SK-N-SH treated with all-trans-retinoic acid at 6 μM for 48 hours (cell line): ENCODE data around the gene RAB8B.

Source experiments
- ATAC-seq: fragments of 200-7000 bp; cut with Tn5 transposase; 3 replicates; pipeline ENCODE4 v1.9.1; 2020; ENCODE audit warnings: mild to moderate bottlenecking, moderate library complexity
- ARNTL ChIP-seq: fragments of 450-650 bp; formaldehyde crosslinking; IDR thresholded peaks from 2 replicates; pipeline ENCODE4 v1.5.0; 2020; ENCODE audit warnings: low read depth, mild to moderate bottlenecking, moderate library complexity, borderline replicate concordance
- CSDC2 ChIP-seq: fragments of 250-450 bp; sonication (Bioruptor Pico); IDR thresholded peaks from 2 replicates; pipeline ENCODE4 v1.5.0; 2020; ENCODE audit warnings: mild to moderate bottlenecking, moderate library complexity
- CSRNP3 ChIP-seq: fragments of 250-450 bp; sonication (Bioruptor Pico); IDR thresholded peaks from 2 replicates; pipeline ENCODE4 v1.5.1; 2021; ENCODE audit warnings: mild to moderate bottlenecking, moderate library complexity
- ESRRG ChIP-seq: fragments of 250-450 bp; sonication (Bioruptor Pico); IDR thresholded peaks from 2 replicates; pipeline ENCODE4 v1.6.1; 2021; ENCODE audit warnings: mild to moderate bottlenecking
- GLIS3 ChIP-seq: fragments of 250-450 bp; sonication (Bioruptor Pico); IDR thresholded peaks from 2 replicates; pipeline ENCODE4 v1.5.0; 2020; ENCODE audit warnings: mild to moderate bottlenecking, moderate library complexity
- ISL1 ChIP-seq: fragments of 250-450 bp; sonication (Bioruptor Pico); IDR thresholded peaks from 2 replicates; pipeline ENCODE4 v2.1.2; 2022; ENCODE audit warnings: mild to moderate bottlenecking, moderate library complexity
- OSR1 ChIP-seq: fragments of 250-450 bp; sonication (Bioruptor Pico); IDR thresholded peaks from 2 replicates; pipeline ENCODE4 v1.8.0; 2022; ENCODE audit warnings: moderate library complexity, mild to moderate bottlenecking, inconsistent platforms
- PATZ1 ChIP-seq: fragments of 250-450 bp; sonication (Bioruptor Pico); IDR thresholded peaks from 2 replicates; pipeline ENCODE4 v1.8.0; 2020; ENCODE audit warnings: mild to moderate bottlenecking, moderate library complexity, borderline replicate concordance
- RARB ChIP-seq: fragments of 250-450 bp; sonication (Bioruptor Pico); IDR thresholded peaks from 2 replicates; pipeline ENCODE4 v1.8.0; 2021; ENCODE audit warnings: mild to moderate bottlenecking, moderate library complexity
- SNAI2 ChIP-seq: fragments of 250-450 bp; sonication (Bioruptor Pico); IDR thresholded peaks from 2 replicates; pipeline ENCODE4 v1.5.0; 2020; ENCODE audit warnings: mild to moderate bottlenecking, moderate library complexity
- TCF4 ChIP-seq: fragments of 250-450 bp; sonication (Bioruptor Pico); IDR thresholded peaks from 2 replicates; pipeline ENCODE4 v1.8.0; 2021; ENCODE audit warnings: mild to moderate bottlenecking, moderate library complexity, borderline replicate concordance
- TOX ChIP-seq: fragments of 250-450 bp; sonication (Bioruptor Pico); IDR thresholded peaks from 2 replicates; pipeline ENCODE4 v1.8.0; 2021; ENCODE audit warnings: mild to moderate bottlenecking, moderate library complexity, borderline replicate concordance
- ZC3H10 ChIP-seq: fragments of 250-450 bp; sonication (Bioruptor Pico); IDR thresholded peaks from 2 replicates; pipeline ENCODE4 v1.5.1; 2021; ENCODE audit warnings: mild to moderate bottlenecking, moderate library complexity
- ZFP3 ChIP-seq: fragments of 250-450 bp; sonication (Bioruptor Pico); IDR thresholded peaks from 2 replicates; pipeline ENCODE4 v1.5.0; 2020; ENCODE audit warnings: mild to moderate bottlenecking, moderate library complexity
- ZFP30 ChIP-seq: fragments of 450-650 bp; formaldehyde crosslinking; IDR thresholded peaks from 2 replicates; pipeline ENCODE4 v1.5.0; 2022; ENCODE audit warnings: mild to moderate bottlenecking, moderate library complexity
- ZNF565 ChIP-seq: fragments of 450-650 bp; formaldehyde crosslinking; conservative IDR thresholded peaks from 2 replicates; pipeline ENCODE4 v1.5.0; 2020; ENCODE audit warnings: low read depth, mild to moderate bottlenecking, moderate library complexity
- ZNF70 ChIP-seq: fragments of 450-650 bp; formaldehyde crosslinking; IDR thresholded peaks from 2 replicates; pipeline ENCODE4 v1.5.0; 2020; ENCODE audit warnings: mild to moderate bottlenecking, moderate library complexity
- ZNF8 ChIP-seq: fragments of 450-650 bp; formaldehyde crosslinking; IDR thresholded peaks from 2 replicates; pipeline ENCODE4 v1.5.0; 2020; ENCODE audit warnings: mild to moderate bottlenecking, moderate library complexity
- TF ChIP-seq, protein P1 (sequence below): fragments of 250-450 bp; sonication (Bioruptor Pico); IDR thresholded peaks from 2 replicates; pipeline ENCODE4 v1.5.1; 2020; ENCODE audit warnings: low read depth, mild to moderate bottlenecking, moderate library complexity
- TF ChIP-seq, protein P2 (sequence below): fragments of 250-450 bp; sonication (Bioruptor Pico); IDR thresholded peaks from 2 replicates; pipeline ENCODE4 v1.5.0; 2020; ENCODE audit warnings: mild to moderate bottlenecking, moderate library complexity

The RAB8B gene

DNA sequence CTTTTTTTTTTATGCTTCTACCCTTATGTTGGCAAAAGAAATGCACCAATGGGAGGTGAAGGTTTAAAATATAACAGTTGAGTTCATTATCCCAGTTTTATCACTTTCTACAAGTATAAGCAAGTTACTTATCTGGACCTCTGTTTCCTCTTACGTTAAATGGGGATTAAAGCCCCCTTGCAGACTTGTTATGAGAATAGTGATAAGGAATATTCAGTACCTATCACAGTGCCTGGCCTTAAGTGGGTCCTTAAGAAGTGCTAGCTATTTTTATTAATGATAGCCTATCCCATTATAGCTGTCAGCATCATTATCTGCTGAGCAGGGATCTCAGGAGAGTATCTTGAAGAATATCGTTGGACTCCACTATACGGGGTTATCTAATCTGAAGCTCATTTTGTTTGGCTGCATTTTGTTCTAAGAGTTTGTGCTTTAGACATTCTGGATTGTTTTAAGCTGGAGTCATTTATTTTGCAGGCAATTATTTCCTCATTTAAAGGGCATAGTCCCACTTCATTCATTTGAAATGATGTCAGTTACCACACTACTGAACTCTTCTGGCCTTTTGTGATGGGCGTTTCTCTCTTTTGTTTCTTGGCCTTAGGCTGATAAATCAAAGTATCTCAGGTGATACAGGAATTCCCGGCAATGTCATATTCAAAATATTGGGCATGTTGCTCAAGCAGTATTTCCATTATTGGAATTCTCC is 28.8 kb downstream of the RAB8B start:
- no peak for ATAC-seq
- TF ChIP-seq ISL1 (CRISPR knock-in tag): peak; percentile 54
- TF ChIP-seq ZNF70 (CRISPR knock-in tag): no peak

DNA sequence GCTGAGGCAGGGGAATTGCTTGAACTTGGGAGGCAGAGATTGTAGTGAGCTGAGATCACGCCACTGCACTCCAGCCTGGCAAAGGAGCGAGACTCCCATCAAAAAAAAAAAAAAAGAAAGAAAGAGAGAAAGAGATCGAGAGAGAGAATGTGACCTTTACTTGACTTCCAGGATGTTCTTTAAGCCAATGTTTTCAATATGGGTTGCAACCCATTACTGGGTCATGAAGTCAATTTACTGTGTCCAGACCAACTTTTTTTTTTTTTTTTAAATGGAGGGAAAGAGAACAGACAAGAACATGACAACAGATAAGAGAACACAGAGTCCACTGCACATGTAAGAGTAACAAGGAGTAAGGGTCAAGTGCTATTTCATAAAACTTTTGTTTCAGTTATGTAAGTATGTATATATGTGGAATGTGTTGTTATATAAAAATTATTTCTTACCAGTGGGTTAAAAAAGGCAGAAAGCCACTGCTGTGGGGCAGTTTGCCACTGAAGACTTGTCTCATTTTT is 29.8 kb downstream of the RAB8B start:
- TF ChIP-seq ZNF70 (CRISPR knock-in tag) (no peak), PATZ1 (CRISPR knock-in tag) (no peak), ZC3H10 (no peak), TCF4 (CRISPR knock-in tag) (no peak), TOX (CRISPR knock-in tag) (no peak), RARB (CRISPR knock-in tag) (no peak), CSRNP3 (no peak), ZFP3 (CRISPR knock-in tag) (no peak), ZNF8 (CRISPR knock-in tag) (no peak), SNAI2 (CRISPR knock-in tag) (no peak), ZFP30 (no peak), CSDC2 (CRISPR knock-in tag) (no peak), ESRRG (no peak), ISL1 (CRISPR knock-in tag) (no peak), ARNTL (CRISPR knock-in tag) (no peak), OSR1 (no peak)
- TF ChIP-seq, protein P1, sequence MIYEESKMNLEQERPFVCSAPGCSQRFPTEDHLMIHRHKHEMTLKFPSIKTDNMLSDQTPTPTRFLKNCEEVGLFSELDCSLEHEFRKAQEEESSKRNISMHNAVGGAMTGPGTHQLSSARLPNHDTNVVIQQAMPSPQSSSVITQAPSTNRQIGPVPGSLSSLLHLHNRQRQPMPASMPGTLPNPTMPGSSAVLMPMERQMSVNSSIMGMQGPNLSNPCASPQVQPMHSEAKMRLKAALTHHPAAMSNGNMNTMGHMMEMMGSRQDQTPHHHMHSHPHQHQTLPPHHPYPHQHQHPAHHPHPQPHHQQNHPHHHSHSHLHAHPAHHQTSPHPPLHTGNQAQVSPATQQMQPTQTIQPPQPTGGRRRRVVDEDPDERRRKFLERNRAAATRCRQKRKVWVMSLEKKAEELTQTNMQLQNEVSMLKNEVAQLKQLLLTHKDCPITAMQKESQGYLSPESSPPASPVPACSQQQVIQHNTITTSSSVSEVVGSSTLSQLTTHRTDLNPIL (CRISPR knock-in tag): no peak
- TF ChIP-seq, protein P2, sequence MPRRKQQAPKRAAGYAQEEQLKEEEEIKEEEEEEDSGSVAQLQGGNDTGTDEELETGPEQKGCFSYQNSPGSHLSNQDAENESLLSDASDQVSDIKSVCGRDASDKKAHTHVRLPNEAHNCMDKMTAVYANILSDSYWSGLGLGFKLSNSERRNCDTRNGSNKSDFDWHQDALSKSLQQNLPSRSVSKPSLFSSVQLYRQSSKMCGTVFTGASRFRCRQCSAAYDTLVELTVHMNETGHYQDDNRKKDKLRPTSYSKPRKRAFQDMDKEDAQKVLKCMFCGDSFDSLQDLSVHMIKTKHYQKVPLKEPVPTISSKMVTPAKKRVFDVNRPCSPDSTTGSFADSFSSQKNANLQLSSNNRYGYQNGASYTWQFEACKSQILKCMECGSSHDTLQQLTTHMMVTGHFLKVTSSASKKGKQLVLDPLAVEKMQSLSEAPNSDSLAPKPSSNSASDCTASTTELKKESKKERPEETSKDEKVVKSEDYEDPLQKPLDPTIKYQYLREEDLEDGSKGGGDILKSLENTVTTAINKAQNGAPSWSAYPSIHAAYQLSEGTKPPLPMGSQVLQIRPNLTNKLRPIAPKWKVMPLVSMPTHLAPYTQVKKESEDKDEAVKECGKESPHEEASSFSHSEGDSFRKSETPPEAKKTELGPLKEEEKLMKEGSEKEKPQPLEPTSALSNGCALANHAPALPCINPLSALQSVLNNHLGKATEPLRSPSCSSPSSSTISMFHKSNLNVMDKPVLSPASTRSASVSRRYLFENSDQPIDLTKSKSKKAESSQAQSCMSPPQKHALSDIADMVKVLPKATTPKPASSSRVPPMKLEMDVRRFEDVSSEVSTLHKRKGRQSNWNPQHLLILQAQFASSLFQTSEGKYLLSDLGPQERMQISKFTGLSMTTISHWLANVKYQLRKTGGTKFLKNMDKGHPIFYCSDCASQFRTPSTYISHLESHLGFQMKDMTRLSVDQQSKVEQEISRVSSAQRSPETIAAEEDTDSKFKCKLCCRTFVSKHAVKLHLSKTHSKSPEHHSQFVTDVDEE (CRISPR knock-in tag): no peak
- no peak for ATAC-seq

DNA sequence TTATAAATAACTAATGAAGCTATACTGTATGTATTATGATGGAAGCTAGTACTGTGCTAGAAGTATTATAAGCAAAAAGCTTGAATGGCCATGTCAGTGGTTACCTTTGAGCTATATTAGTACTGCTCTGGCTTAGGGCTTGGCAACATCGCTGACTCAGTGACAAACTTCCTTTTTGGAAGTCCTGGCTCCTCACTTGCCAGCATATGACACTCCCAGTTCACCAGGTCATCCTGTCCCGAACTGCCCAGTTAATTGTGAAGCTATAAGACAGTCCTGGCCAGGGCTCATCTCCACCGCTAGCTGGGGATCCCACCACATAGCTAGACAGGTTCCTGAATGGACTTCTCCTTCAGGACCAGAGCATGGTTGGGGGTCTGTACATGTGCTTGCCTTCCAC is 31.9 kb downstream of the RAB8B start:
- no peak for ATAC-seq
- TF ChIP-seq TCF4 (CRISPR knock-in tag) (no peak), CSRNP3 (no peak), ZC3H10 (no peak), ZNF565 (CRISPR knock-in tag) (no peak), RARB (CRISPR knock-in tag) (no peak), PATZ1 (CRISPR knock-in tag) (no peak), ISL1 (CRISPR knock-in tag) (no peak), GLIS3 (CRISPR knock-in tag) (no peak), CSDC2 (CRISPR knock-in tag) (no peak), ZFP3 (CRISPR knock-in tag) (no peak), OSR1 (no peak), ESRRG (no peak), SNAI2 (CRISPR knock-in tag) (no peak)
- TF ChIP-seq, protein P2 (CRISPR knock-in tag): no peak
- TF ChIP-seq, protein P1 (CRISPR knock-in tag): no peak
